Measurements from ENCODE around the gene OTOGL.

DNA sequence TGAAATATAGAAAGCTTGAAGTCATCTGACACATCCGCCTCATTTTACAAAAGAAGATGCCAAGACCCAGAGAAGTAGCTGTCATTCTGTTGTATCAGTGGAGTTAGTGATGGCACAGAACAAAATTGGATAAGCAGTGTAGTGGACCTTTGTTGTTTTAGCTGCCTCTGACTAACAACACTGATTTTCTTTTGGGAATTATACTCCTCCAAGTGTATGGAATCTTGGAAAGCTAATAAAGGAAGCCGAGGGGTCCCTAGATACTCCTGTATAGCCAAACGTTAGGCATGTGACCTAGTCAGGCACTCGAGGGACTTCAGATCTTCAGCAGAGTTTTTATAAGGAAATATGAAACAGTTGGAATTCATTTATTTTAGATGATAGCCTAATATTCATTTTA lies 94.5 kb downstream of the OTOGL start:
- TF ChIP-seq ZNF335 (tag by site-specific recombination; conservative IDR thresholded peaks at IDR 0.05) (no peak), CTCF (tag by site-specific recombination; IDR thresholded peaks at IDR 0.05) (no peak), ZXDB (tag by site-specific recombination; IDR thresholded peaks at IDR 0.05) (no peak), ZNF24 (tag by site-specific recombination; IDR thresholded peaks at IDR 0.05) (no peak), ZNF513 (tag by site-specific recombination; IDR thresholded peaks at IDR 0.05) (no peak), ZNF561 (tag by site-specific recombination; IDR thresholded peaks at IDR 0.05; ENCODE audit: borderline replicate concordance) (no peak), ZNF558 (tag by site-specific recombination; IDR thresholded peaks at IDR 0.05) (no peak)
- TF ChIP-seq, protein P1, sequence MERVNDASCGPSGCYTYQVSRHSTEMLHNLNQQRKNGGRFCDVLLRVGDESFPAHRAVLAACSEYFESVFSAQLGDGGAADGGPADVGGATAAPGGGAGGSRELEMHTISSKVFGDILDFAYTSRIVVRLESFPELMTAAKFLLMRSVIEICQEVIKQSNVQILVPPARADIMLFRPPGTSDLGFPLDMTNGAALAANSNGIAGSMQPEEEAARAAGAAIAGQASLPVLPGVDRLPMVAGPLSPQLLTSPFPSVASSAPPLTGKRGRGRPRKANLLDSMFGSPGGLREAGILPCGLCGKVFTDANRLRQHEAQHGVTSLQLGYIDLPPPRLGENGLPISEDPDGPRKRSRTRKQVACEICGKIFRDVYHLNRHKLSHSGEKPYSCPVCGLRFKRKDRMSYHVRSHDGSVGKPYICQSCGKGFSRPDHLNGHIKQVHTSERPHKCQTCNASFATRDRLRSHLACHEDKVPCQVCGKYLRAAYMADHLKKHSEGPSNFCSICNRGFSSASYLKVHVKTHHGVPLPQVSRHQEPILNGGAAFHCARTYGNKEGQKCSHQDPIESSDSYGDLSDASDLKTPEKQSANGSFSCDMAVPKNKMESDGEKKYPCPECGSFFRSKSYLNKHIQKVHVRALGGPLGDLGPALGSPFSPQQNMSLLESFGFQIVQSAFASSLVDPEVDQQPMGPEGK (tag by site-specific recombination; IDR thresholded peaks at IDR 0.05), result no peak
